IMR-90 (cell line): Measurements from ENCODE around the gene IFIH1. TPM values are rescaled to one million over a fixed set of nuclear protein-coding genes. Genes with fewer than 3 reads are reported as not detected.

Source experiments
- ATAC-seq: fragments of 200-7000 bp; cut with Tn5 transposase; 2 replicates; pipeline ENCODE4 v1.9.1; 2020; ENCODE audit warnings: low read depth, mild to moderate bottlenecking, moderate library complexity
- BruUV-seq: library from RNA; stranded (reverse); fragments of 400-500 nt; replicated peaks from 2 replicates; lab custom pipeline; 2021; lab: Mats Ljungman, UMichigan
- CTCF ChIA-PET: fragments of 300-600 bp; formaldehyde crosslinking; extraction: SDS; loops from one replicate; lab custom pipeline; 2021; ENCODE audit warnings: antibody characterized with exemption; lab: Yijun Ruan, JAX
- POLR2A ChIA-PET: fragments of 300-600 bp; sonication (Branson Sonifier 250); formaldehyde crosslinking; loops from one replicate; lab custom pipeline; 2022; ENCODE audit warnings: antibody characterized with exemption; ENCODE audit not compliant: unreplicated experiment; lab: Charles Lee
- DNase-seq: peaks from one replicate; pipeline ENCODE4 v3.0.0; 2013
- H2AFZ ChIP-seq: replicated peaks from 2 replicates; pipeline ENCODE3; 2013; ENCODE audit warnings: low read length, mild to moderate bottlenecking; ENCODE audit not compliant: poor library complexity
- H2AK5ac ChIP-seq: 2 replicates; pipeline ENCODE4 v1.6.1; 2013; ENCODE audit warnings: low read depth, low read length, inconsistent platforms
- H2AK9ac ChIP-seq: replicated peaks from 2 replicates; pipeline ENCODE3; 2013; ENCODE audit warnings: mild to moderate bottlenecking, low read depth, low read length, moderate library complexity; ENCODE audit not compliant: poor library complexity
- H2BK120ac ChIP-seq: 2 replicates; pipeline ENCODE4 v1.6.1; 2013; ENCODE audit warnings: low read depth, low read length, inconsistent platforms
- H2BK15ac ChIP-seq: 3 replicates; pipeline ENCODE4 v1.6.1; 2013; ENCODE audit warnings: low read depth, low read length, inconsistent platforms
- H2BK20ac ChIP-seq: 2 replicates; pipeline ENCODE4 v1.6.1; 2013; ENCODE audit warnings: low read depth, mild to moderate bottlenecking, inconsistent platforms, low read length, moderate library complexity
- H2BK5ac ChIP-seq: 2 replicates; pipeline ENCODE4 v1.6.1; 2013; ENCODE audit warnings: mild to moderate bottlenecking, low read depth, low read length, inconsistent platforms; ENCODE audit not compliant: poor library complexity, severe bottlenecking
- H3K14ac ChIP-seq: replicated peaks from 2 replicates; pipeline ENCODE4 v1.6.1; 2013; ENCODE audit warnings: low read depth, low read length, inconsistent platforms
- H3K18ac ChIP-seq: 2 replicates; pipeline ENCODE4 v1.6.1; 2013; ENCODE audit warnings: low read depth, low read length, control low read depth
- H3K23ac ChIP-seq: 2 replicates; pipeline ENCODE4 v1.6.1; 2013; ENCODE audit warnings: low read depth, low read length, inconsistent platforms
- H3K27ac ChIP-seq: 2 replicates; pipeline ENCODE4 v1.5.1; 2013; ENCODE audit warnings: mild to moderate bottlenecking, control low read depth, low read length; ENCODE audit not compliant: insufficient read depth
- H3K27me3 ChIP-seq: 2 replicates; pipeline ENCODE4 v1.6.1; 2013; ENCODE audit warnings: low read length; ENCODE audit not compliant: control insufficient read depth, insufficient read depth
- H3K36me3 ChIP-seq: 2 replicates; pipeline ENCODE4 v1.6.1; 2013; ENCODE audit warnings: low read length, mixed read lengths; ENCODE audit not compliant: control insufficient read depth, insufficient read depth
- H3K4ac ChIP-seq: 2 replicates; pipeline ENCODE4 v1.6.1; 2013; ENCODE audit warnings: low read depth, low read length, inconsistent platforms
- H3K4me1 ChIP-seq: 2 replicates; pipeline ENCODE4 v1.6.1; 2013; ENCODE audit warnings: low read length, mixed read lengths; ENCODE audit not compliant: control insufficient read depth, insufficient read depth
- H3K4me2 ChIP-seq: 2 replicates; pipeline ENCODE4 v1.6.1; 2013; ENCODE audit warnings: low read depth, mild to moderate bottlenecking, control low read depth, low read length, moderate library complexity
- H3K4me3 ChIP-seq: 2 replicates; pipeline ENCODE4 v1.5.1; 2013; ENCODE audit warnings: low read depth, mild to moderate bottlenecking, control low read depth, low read length, moderate library complexity; ENCODE audit not compliant: insufficient read depth
- H3K56ac ChIP-seq: 2 replicates; pipeline ENCODE4 v1.6.1; 2013; ENCODE audit warnings: low read length, inconsistent platforms; ENCODE audit not compliant: insufficient read depth; ENCODE audit errors: extremely low read depth
- H3K79me1 ChIP-seq, 2 experiments: 2 replicates each; pipeline ENCODE4 v1.6.1; 2013; ENCODE audit warnings: low read length in 2 of 2, inconsistent platforms in 1 of 2, low read depth in 1 of 2
- H3K9ac ChIP-seq: 2 replicates; pipeline ENCODE4 v1.6.1; 2013; ENCODE audit warnings: low read depth, low read length, control low read depth
- H3K9me1 ChIP-seq: 2 replicates; pipeline ENCODE4 v1.6.1; 2013; ENCODE audit warnings: low read length, inconsistent platforms; ENCODE audit not compliant: insufficient read depth
- H3K9me3 ChIP-seq: 2 replicates; pipeline ENCODE4 v1.6.1; 2013; ENCODE audit warnings: low read length; ENCODE audit not compliant: control insufficient read depth, insufficient read depth
- H4K20me1 ChIP-seq: 2 replicates; pipeline ENCODE4 v1.6.1; 2013; ENCODE audit warnings: low read length, inconsistent platforms; ENCODE audit not compliant: insufficient read depth
- H4K5ac ChIP-seq: 2 replicates; pipeline ENCODE4 v1.6.1; 2013; ENCODE audit warnings: mild to moderate bottlenecking, low read depth, low read length, control low read depth
- H4K8ac ChIP-seq, 2 experiments: 2 replicates each; pipeline ENCODE4 v1.6.1; 2013; ENCODE audit warnings: low read depth in 2 of 2, low read length in 2 of 2, control low read depth in 1 of 2, inconsistent platforms in 1 of 2
- H4K91ac ChIP-seq: 2 replicates; pipeline ENCODE4 v1.6.1; 2013; ENCODE audit warnings: low read depth, low read length, inconsistent platforms; ENCODE audit not compliant: insufficient read depth
- BHLHE40 ChIP-seq: fragments of 150-350 bp; IDR thresholded peaks from 2 replicates; pipeline ENCODE4 v1.6.1; 2016; ENCODE audit warnings: mild to moderate bottlenecking, low read depth, low read length
- CEBPB ChIP-seq: IDR thresholded peaks from 2 replicates; pipeline ENCODE4 v1.6.1; 2012; ENCODE audit warnings: low read depth, low read length, improper control_type of control experiment
- CHD1 ChIP-seq: IDR thresholded peaks from 2 replicates; pipeline ENCODE4 v1.6.1; 2012; ENCODE audit warnings: low read depth, low read length, improper control_type of control experiment
- CTCF ChIP-seq: conservative IDR thresholded peaks from 2 replicates; pipeline ENCODE4 v1.5.1; 2012; ENCODE audit warnings: mild to moderate bottlenecking, low read depth, low read length, improper control_type of control experiment
- MAZ ChIP-seq: IDR thresholded peaks from 2 replicates; pipeline ENCODE4 v1.6.1; 2012; ENCODE audit warnings: low read depth, mild to moderate bottlenecking, low read length, improper control_type of control experiment, moderate library complexity, borderline replicate concordance
- MXI1 ChIP-seq: IDR thresholded peaks from 2 replicates; pipeline ENCODE4 v1.6.1; 2012; ENCODE audit warnings: low read depth, mild to moderate bottlenecking, low read length, moderate library complexity, borderline replicate concordance
- NFE2L2 ChIP-seq: fragments of 150-350 bp; IDR thresholded peaks from 2 replicates; pipeline ENCODE4 v1.6.1; 2016; ENCODE audit warnings: low read depth, mild to moderate bottlenecking, low read length
- RAD21 ChIP-seq: IDR thresholded peaks from 2 replicates; pipeline ENCODE4 v1.6.1; 2012; ENCODE audit warnings: low read length, improper control_type of control experiment
- RCOR1 ChIP-seq: IDR thresholded peaks from 2 replicates; pipeline ENCODE4 v1.6.1; 2012; ENCODE audit warnings: mild to moderate bottlenecking, low read length, improper control_type of control experiment; ENCODE audit not compliant: insufficient replicate concordance
- RFX5 ChIP-seq: IDR thresholded peaks from 2 replicates; pipeline ENCODE4 v1.8.0; 2012; ENCODE audit warnings: low read depth, mild to moderate bottlenecking, low read length, moderate library complexity
- SMC3 ChIP-seq: fragments of 150-350 bp; IDR thresholded peaks from 2 replicates; pipeline ENCODE4 v1.6.1; 2016; ENCODE audit warnings: low read depth, mild to moderate bottlenecking, antibody characterized with exemption, low read length, moderate library complexity
- dilution Hi-C: fragments of 300-500 bp; cut with HindIII; formaldehyde crosslinking; loops from one replicate; pipeline ENCODE4 v1.14.3; 2018; ENCODE audit warnings: low sequenced_read_pairs; ENCODE audit not compliant: unreplicated experiment
- in situ Hi-C: fragments of 300-500 bp; cut with MboI; formaldehyde crosslinking; loops from 3 replicates; pipeline ENCODE4 v1.14.3; 2019; ENCODE audit warnings: low sequenced_read_pairs, inconsistent platforms, mixed read lengths
- intact Hi-C: fragments of 100-400 bp; cut with micrococcal nuclease; formaldehyde crosslinking; loops from 2 replicates; pipeline ENCODE4 v1.10.0; 2022
- polyA plus RNA-seq, 3 experiments: library from polyadenylated mRNA; depleted of rRNA; stranded (reverse); fragments of >200 nt; gene quantifications; 2 replicates each; pipeline ENCODE4 v1.2.3, GENCODE V29; 2012; ENCODE audit warnings: low replicate concordance in 1 of 3
- total RNA-seq: library from RNA; depleted of rRNA; stranded (reverse); fragments of >200 nt; gene quantifications from 2 replicates; pipeline ENCODE4 v1.2.3, GENCODE V29; 2012
- TF ChIP-seq, protein P1 (sequence below): fragments of 150-350 bp; IDR thresholded peaks from 2 replicates; pipeline ENCODE4 v1.6.1; 2017; ENCODE audit warnings: mild to moderate bottlenecking, antibody characterized with exemption, low read length, low read depth

Gene IFIH1
- total and polyA plus RNA-seq, 2 of the 4 experiments (the other 2 are of a cell fraction), result 1.3 to 1.4 TPM

GRCh38 chr2:162226836-162227235 is 91.6 kb downstream of the IFIH1 start:
- no peak overlapping the region for H2AK5ac ChIP-seq
- no peak overlapping the region for H3K27ac ChIP-seq
- no peak overlapping the region for H3K56ac ChIP-seq
- H2BK120ac ChIP-seq, result no peak overlapping the region
- H2AFZ ChIP-seq, result no peak overlapping the region
- H2AK9ac ChIP-seq, result no peak overlapping the region
- peaks cover 6% of the 10 kb centered on the region for H3K4me1 ChIP-seq
- dilution Hi-C loops, result no loop called here
- H4K91ac ChIP-seq, result no peak overlapping the region
- peaks cover 10% of the 10 kb centered on the region for H3K36me3 ChIP-seq
- CTCF ChIA-PET, result interaction anchor here (0.6 to 1.4 kb wide), 3 partner anchors 13 to 71 kb away, joined by 3 read pairs; no protein-coding TSS in a partner anchor
- no peaks in the 10 kb centered on the region for H3K27me3 ChIP-seq
- no peak overlapping the region for H3K4ac ChIP-seq
- intact Hi-C loops, result no loop called here
- H4K20me1 ChIP-seq, result no peaks in the 10 kb centered on the region
- no peak overlapping the region for H3K23ac ChIP-seq
- no peak overlapping the region for H3K14ac ChIP-seq
- H2BK15ac ChIP-seq, result no peak overlapping the region
- no peaks in the 10 kb centered on the region for H3K9me3 ChIP-seq
- POLR2A ChIA-PET, result no interaction called here
- peak; percentile 50 for DNase-seq
- no TSS peak for BruUV-seq
- H3K4me2 ChIP-seq, result no peak overlapping the region
- no peak for TF ChIP-seq MAZ
- no peak for TF ChIP-seq RCOR1
- no peak for TF ChIP-seq NFE2L2
- no peak for TF ChIP-seq RAD21
- TF ChIP-seq CTCF, result no peak
- no peak for TF ChIP-seq SMC3
- no peak for TF ChIP-seq MXI1
- TF ChIP-seq, protein P1, sequence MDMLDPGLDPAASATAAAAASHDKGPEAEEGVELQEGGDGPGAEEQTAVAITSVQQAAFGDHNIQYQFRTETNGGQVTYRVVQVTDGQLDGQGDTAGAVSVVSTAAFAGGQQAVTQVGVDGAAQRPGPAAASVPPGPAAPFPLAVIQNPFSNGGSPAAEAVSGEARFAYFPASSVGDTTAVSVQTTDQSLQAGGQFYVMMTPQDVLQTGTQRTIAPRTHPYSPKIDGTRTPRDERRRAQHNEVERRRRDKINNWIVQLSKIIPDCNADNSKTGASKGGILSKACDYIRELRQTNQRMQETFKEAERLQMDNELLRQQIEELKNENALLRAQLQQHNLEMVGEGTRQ, result no peak
- TF ChIP-seq CHD1, result no peak
- no peak for TF ChIP-seq CEBPB
- TF ChIP-seq BHLHE40, result no peak
- TF ChIP-seq RFX5, result no peak
- no peak overlapping the region for H2BK5ac ChIP-seq
- peaks cover 6% of the 10 kb centered on the region for H3K9me1 ChIP-seq
- H3K9ac ChIP-seq, result no peak overlapping the region
- no peak overlapping the region for H3K4me3 ChIP-seq
- ATAC-seq, result no peak
- H2BK20ac ChIP-seq, result no peak overlapping the region
- H4K5ac ChIP-seq, result no peak overlapping the region; the same call in 1 of the 2 replicates
- H3K18ac ChIP-seq, result no peak overlapping the region
- H3K79me1 ChIP-seq, result peaks cover 5 to 41% of the 10 kb centered on the region in 2 experiments
- in situ Hi-C loops, result no loop called here
- H4K8ac ChIP-seq, result no peak overlapping the region
